Loucy (cell line): ENCODE measurements around the gene AVPR1B.
"Not testable (repeated sequence)": the region's sequence is repeated elsewhere in the genome, so short reads cannot be mapped to it uniquely, and the experiment has no call there.

Experiments
- CTCF ChIP-seq: fragments of 200-600 bp; sonication (generic); conservative IDR thresholded peaks from 2 replicates; pipeline ENCODE4 v1.5.1; 2014; ENCODE audit warnings: mild to moderate bottlenecking, antibody characterized with exemption, low read length
- EZH2phosphoT487 ChIP-seq: fragments of 200-600 bp; IDR thresholded peaks from 2 replicates; pipeline ENCODE4 v1.6.1; 2018; ENCODE audit warnings: antibody characterized with exemption, mild to moderate bottlenecking, moderate library complexity, borderline replicate concordance

DNA sequence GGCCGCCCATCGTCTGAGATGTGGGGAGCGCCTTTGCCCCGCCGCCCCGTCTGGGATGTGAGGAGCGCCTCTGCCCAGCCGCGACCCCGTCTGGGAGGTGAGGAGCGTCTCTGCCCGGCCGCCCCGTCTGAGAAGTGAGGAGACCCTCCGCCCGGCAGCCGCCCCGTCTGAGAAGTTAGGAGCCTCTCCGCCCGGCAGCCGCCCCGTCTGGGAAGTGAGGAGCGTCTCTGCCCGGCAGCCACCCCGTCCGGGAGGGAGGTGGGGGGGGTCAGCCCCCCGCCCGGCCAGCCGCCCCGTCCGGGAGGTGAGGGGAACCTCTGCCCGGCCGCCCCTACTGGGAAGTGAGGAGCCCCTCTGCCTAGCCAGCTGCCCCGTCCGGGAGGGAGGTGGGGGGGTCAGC, 53.2 kb downstream of the AVPR1B start:
- TF ChIP-seq CTCF, EZH2phosphoT487: not testable (repeated sequence)
